HCT116 (cell line): ENCODE measurements around the gene PTGER1. TPM values are rescaled to one million over a fixed set of nuclear protein-coding genes. Genes with fewer than 3 reads are reported as not detected.
A peak's percentile ranks its signal among the peaks of the same experiment; 100 is the strongest.

ENCODE experiments used
- ATAC-seq: fragments of 200-7000 bp; cut with Tn5 transposase; 2 replicates; pipeline ENCODE4 v1.9.1; 2020; ENCODE audit warnings: mild to moderate bottlenecking, moderate library complexity
- BruUV-seq: library from RNA; stranded (reverse); fragments of 400-500 nt; replicated peaks from 2 replicates; lab custom pipeline; 2021; lab: Mats Ljungman, UMichigan
- CTCF ChIA-PET: fragments of 300-600 bp; sonication (Branson Sonifier 250); formaldehyde crosslinking; loops from one replicate; lab custom pipeline; 2021; ENCODE audit warnings: antibody characterized with exemption; lab: Charles Lee
- POLR2A ChIA-PET: fragments of 300-600, 350-600 bp; sonication (Branson Sonifier 250); formaldehyde crosslinking; loops from one replicate; lab custom pipeline; 2021; ENCODE audit warnings: antibody characterized with exemption; lab: Charles Lee
- RAD21 ChIA-PET, 2 experiments: fragments of 300-600 bp; sonication (Branson Sonifier 250); formaldehyde crosslinking; loops; one replicate each; lab custom pipeline; 2023; ENCODE audit warnings: low total read pairs in 2 of 2; ENCODE audit not compliant: uncharacterized antibody in 2 of 2, unreplicated experiment in 2 of 2, low non-redundant PET in 1 of 2; lab: Charles Lee
- DNase-seq: peaks from one replicate; pipeline ENCODE4 v3.0.0-alpha.2; 2010; ENCODE audit warnings: low read depth, low spot score
- H2AFZ ChIP-seq: fragments of 200-600 bp; shearing (Covaris generic), sonication (generic); 2 replicates; pipeline ENCODE4 v1.6.1; 2017; ENCODE audit warnings: low read depth, mixed run types, mixed read lengths, antibody characterized with exemption, low read length; ENCODE audit not compliant: poor library complexity, severe bottlenecking
- H3K27ac ChIP-seq: 2 replicates; pipeline ENCODE4 v1.5.1; 2012; ENCODE audit warnings: low read depth, low read length
- H3K27me3 ChIP-seq: fragments of 200-600 bp; sonication (generic); 2 replicates; pipeline ENCODE4 v1.6.1; 2016; ENCODE audit warnings: mixed run types, low read length, mixed read lengths; ENCODE audit not compliant: insufficient read depth
- H3K36me3 ChIP-seq, 2 experiments: fragments of 200-500 bp in 1 of 2; fragments of 200-600 bp in 1 of 2; sonication (Bioruptor generic) in 1 of 2; sonication (generic) in 1 of 2; 2 replicates each; pipeline versions ENCODE4 v1.5.1 to v1.6.1; 2014 to 2016; ENCODE audit warnings: low read length in 2 of 2, inconsistent platforms in 1 of 2, mixed read lengths in 1 of 2, mixed run types in 1 of 2; ENCODE audit not compliant: insufficient read depth in 2 of 2, control insufficient read depth in 1 of 2
- H3K4me1 ChIP-seq, 2 experiments: fragments of 200-600 bp in 1 of 2; sonication (generic) in 1 of 2; 2 replicates each; pipeline versions ENCODE4 v1.5.1 to v1.6.1; 2012 to 2017; ENCODE audit warnings: low read length in 2 of 2, inconsistent platforms in 1 of 2, mild to moderate bottlenecking in 1 of 2, mixed read lengths in 1 of 2, mixed run types in 1 of 2, moderate library complexity in 1 of 2; ENCODE audit not compliant: insufficient read depth in 2 of 2, control insufficient read depth in 1 of 2
- H3K4me2 ChIP-seq: fragments of 200-600 bp; sonication (generic); 2 replicates; pipeline ENCODE4 v1.6.1; 2017; ENCODE audit warnings: mixed run types, low read length, mixed read lengths
- H3K4me3 ChIP-seq, 2 experiments: fragments of 200-600 bp in 1 of 2; sonication (generic) in 1 of 2; replicated peaks in 1 of 2; 2 replicates each; pipeline ENCODE4 v1.5.1; 2011 to 2016; ENCODE audit warnings: low read length in 2 of 2, control low read depth in 1 of 2, low read depth in 1 of 2, mild to moderate bottlenecking in 1 of 2, mixed read lengths in 1 of 2, mixed run types in 1 of 2
- H3K79me2 ChIP-seq: fragments of 200-600 bp; sonication (generic); 2 replicates; pipeline ENCODE4 v1.6.1; 2017; ENCODE audit warnings: mild to moderate bottlenecking, mixed run types, low read length, moderate library complexity, mixed read lengths; ENCODE audit not compliant: insufficient read depth
- H3K9ac ChIP-seq: fragments of 200-600 bp; sonication (generic); 2 replicates; pipeline ENCODE4 v1.6.1; 2016; ENCODE audit warnings: low read length, mixed read lengths
- H3K9me2 ChIP-seq: fragments of 200-600 bp; sonication (generic), shearing (Covaris generic); 2 replicates; pipeline ENCODE4 v1.6.1; 2017; ENCODE audit warnings: mixed run types, mild to moderate bottlenecking, moderate library complexity; ENCODE audit not compliant: insufficient read depth
- H3K9me3 ChIP-seq, 2 experiments: fragments of 200-500 bp in 1 of 2; fragments of 200-600 bp in 1 of 2; sonication (Bioruptor generic) in 1 of 2; sonication (generic) in 1 of 2; 2 replicates each; pipeline ENCODE4 v1.6.1; 2014 to 2017; ENCODE audit warnings: low read length in 2 of 2, mixed read lengths in 2 of 2, inconsistent platforms in 1 of 2, low read depth in 1 of 2, mild to moderate bottlenecking in 1 of 2, mixed run types in 1 of 2, moderate library complexity in 1 of 2; ENCODE audit not compliant: control insufficient read depth in 1 of 2, insufficient read depth in 1 of 2
- H4K20me1 ChIP-seq: fragments of 200-600 bp; sonication (generic), shearing (Covaris generic); 2 replicates; pipeline ENCODE4 v1.6.1; 2017; ENCODE audit warnings: mixed run types, mild to moderate bottlenecking, moderate library complexity; ENCODE audit not compliant: insufficient read depth
- ATF3 ChIP-seq: IDR thresholded peaks from 2 replicates; pipeline ENCODE4 v1.6.1; 2012
- CBX3 ChIP-seq: IDR thresholded peaks from 2 replicates; pipeline ENCODE4 v1.6.1; 2012; ENCODE audit warnings: low read depth
- CEBPB ChIP-seq: IDR thresholded peaks from 2 replicates; pipeline ENCODE4 v1.6.1; 2012; ENCODE audit warnings: low read depth
- EGR1 ChIP-seq: IDR thresholded peaks from 2 replicates; pipeline ENCODE4 v1.6.1; 2012; ENCODE audit warnings: low read depth
- ELF1 ChIP-seq: IDR thresholded peaks from 2 replicates; pipeline ENCODE4 v1.6.1; 2012; ENCODE audit warnings: low read depth, borderline replicate concordance
- EZH2 ChIP-seq: fragments of 200-600 bp; sonication (generic); IDR thresholded peaks from 2 replicates; pipeline ENCODE4 v1.6.1; 2017; ENCODE audit warnings: antibody characterized with exemption, mixed run types
- EZH2phosphoT487 ChIP-seq: fragments of 200-600 bp; IDR thresholded peaks from 2 replicates; pipeline ENCODE4 v1.6.1; 2018; ENCODE audit warnings: antibody characterized with exemption, borderline replicate concordance
- FOSL1 ChIP-seq: IDR thresholded peaks from 2 replicates; pipeline ENCODE4 v1.6.1; 2012; ENCODE audit warnings: low read depth
- JUND ChIP-seq: IDR thresholded peaks from 2 replicates; pipeline ENCODE4 v1.6.1; 2012
- POLR2A ChIP-seq: IDR thresholded peaks from 2 replicates; pipeline ENCODE4 v1.7.0; 2011; ENCODE audit warnings: borderline replicate concordance; ENCODE audit not compliant: insufficient read depth, insufficient read length; ENCODE audit errors: extremely low read depth
- POLR2AphosphoS5 ChIP-seq: IDR thresholded peaks from 2 replicates; pipeline ENCODE4 v1.6.1; 2011; ENCODE audit warnings: mild to moderate bottlenecking, low read depth, low read length, moderate library complexity
- RAD21 ChIP-seq: IDR thresholded peaks from 2 replicates; pipeline ENCODE4 v1.6.1; 2012; ENCODE audit warnings: low read depth, mild to moderate bottlenecking
- REST ChIP-seq: IDR thresholded peaks from 2 replicates; pipeline ENCODE4 v1.6.1; 2012; ENCODE audit warnings: low read depth
- SIN3A ChIP-seq: IDR thresholded peaks from 2 replicates; pipeline ENCODE4 v1.6.1; 2012; ENCODE audit warnings: low read depth
- SRF ChIP-seq: IDR thresholded peaks from 2 replicates; pipeline ENCODE4 v1.6.1; 2012; ENCODE audit warnings: low read depth
- TCF7L2 ChIP-seq: IDR thresholded peaks from 2 replicates; pipeline ENCODE4 v1.7.0; 2011; ENCODE audit warnings: borderline replicate concordance, inconsistent platforms; ENCODE audit not compliant: insufficient read depth, insufficient read length; ENCODE audit errors: extremely low read depth
- YY1 ChIP-seq: IDR thresholded peaks from 2 replicates; pipeline ENCODE4 v1.6.1; 2011; ENCODE audit warnings: low read length, low read depth, moderate library complexity, mild to moderate bottlenecking; ENCODE audit not compliant: insufficient replicate concordance; ENCODE audit errors: extremely low read depth
- ZBTB33 ChIP-seq: IDR thresholded peaks from 2 replicates; pipeline ENCODE4 v1.6.1; 2011; ENCODE audit warnings: mild to moderate bottlenecking, low read length, moderate library complexity; ENCODE audit not compliant: insufficient replicate concordance; ENCODE audit errors: extremely low read depth
- ZFX ChIP-seq: fragments of 450-650 bp; IDR thresholded peaks from 2 replicates; pipeline ENCODE4 v1.6.1; 2017
- ZNF274 ChIP-seq: fragments of 200-500 bp; sonication (Bioruptor generic); IDR thresholded peaks from 2 replicates; pipeline ENCODE4 v1.6.1; 2014; ENCODE audit warnings: mild to moderate bottlenecking, low read depth, low read length, inconsistent platforms
- intact Hi-C: fragments of 100-400 bp; cut with micrococcal nuclease; formaldehyde crosslinking; loops from 2 replicates; pipeline ENCODE4 v1.10.0; 2022
- total RNA-seq: library from RNA; stranded (reverse); gene quantifications from one replicate; pipeline ENCODE4 v1.2.1, GENCODE V29; 2021; ENCODE audit not compliant: unreplicated experiment

PTGER1 gene
- total RNA-seq, 1 experiment from 2014 or later: 1.1 TPM

- H3K4me2 ChIP-seq: peak within 1 kb of the TSS; percentile 95
- peaks cover 44% of the 10 kb centered on the region for H3K79me2 ChIP-seq
- peaks cover 7 to 30% of the 10 kb centered on the region in 2 experiments; a peak in 3 of 4 replicates for H3K36me3 ChIP-seq
- BruUV-seq: no TSS peak
- DNase-seq (no peak), ATAC-seq (peak; percentile 72)
- ChIA-PET CTCF (interaction anchor here (0.7 to 1.9 kb wide), 3 partner anchors 11 to 40 kb away, joined by 3 to 4 read pairs (median 4); no protein-coding TSS in a partner anchor), RAD21 (interaction anchor here in 1 of 2 experiments (1.7 kb wide), 1 partner anchor 54 kb away, joined by 4 read pairs; the partner anchor contains the start of gene NDUFB7)
- intact Hi-C loops: no loop called here
- H3K4me3 ChIP-seq: peak within 1 kb of the TSS; percentile 90 to 96
- H3K9me3 ChIP-seq: no peaks in the 10 kb centered on the region
- peaks cover 38% of the 10 kb centered on the region; the same call in 1 of the 2 replicates for H4K20me1 ChIP-seq
- H3K27ac ChIP-seq: peak within 1 kb of the TSS; percentile 97
- H3K27me3 ChIP-seq: no peaks in the 10 kb centered on the region
- TF ChIP-seq RAD21 (peak; percentile 18; the same call in 1 of the 2 replicates), SIN3A (peak; percentile 95), REST (no peak), ZFX (peak; percentile 98), JUND (no peak; the same call in 1 of the 2 replicates), POLR2AphosphoS5 (peak; percentile 95), FOSL1 (no peak), TCF7L2 (peak; percentile 44), POLR2A (peak; percentile 89), CBX3 (no peak), ATF3 (no peak), ZNF274 (no peak), ELF1 (no peak), CEBPB (no peak), SRF (no peak), ZBTB33 (no peak), EGR1 (no peak), EZH2phosphoT487 (no peak), YY1 (peak; percentile 43), EZH2 (no peak)
- TF ChIP-seq, all 23 proteins: peak for 7
- Histone ChIP-seq H3K9ac (peak within 1 kb of the TSS; percentile 99), H2AFZ (no peak within 1 kb of the TSS), H3K9me2 (no peaks in the 10 kb centered on the region), H3K4me1 (peaks cover 48 to 83% of the 10 kb centered on the region in 2 experiments)
- POLR2A ChIA-PET: interaction anchor here (0.6 to 4.7 kb wide), 23 partner anchors 8 to 1123 kb away, joined by 3 to 112 read pairs (median 4); partner anchors contain the start of genes ASF1B, GIPC1, NDUFB7 and TECR
Measured at GRCh38 chr19:14517840-14518505, 42.8 kb upstream of the PTGER1 start, which contains the start of gene DNAJB1. DNAJB1 (minus strand) TSS chr19:14518397; CDS start chr19:14518349, 48 bp downstream.
